Activated CD8-positive, alpha-beta memory T cell treated with anti-CD3 and anti-CD28 coated beads for 24 hours (primary cell): ENCODE data around the gene RPS18.

Experiments used
- DNase-seq: peaks from one replicate; pipeline ENCODE4 v3.0.0-alpha.2; 2020

RPS18 gene

GRCh38 chr6:33292996-33293682 lies 21.3 kb downstream of the RPS18 start:
- DNase-seq = no peak

- no peak for DNase-seq
These were observed 22.4 kb downstream of the RPS18 start for GRCh38 chr6:33294086-33294823.

- no peak for DNase-seq
These were observed 23.9 kb downstream of the RPS18 start for GRCh38 chr6:33295621-33296369.

GRCh38 chr6:33296797-33297405 lies 25.0 kb downstream of the RPS18 start:
- no peak for DNase-seq

- DNase-seq = no peak
These were observed 25.6 kb downstream of the RPS18 start for GRCh38 chr6:33297406-33297955.

GRCh38 chr6:33297956-33298772 lies 26.3 kb downstream of the RPS18 start:
- DNase-seq = peak; percentile 80

GRCh38 chr6:33298773-33299236 lies 26.9 kb downstream of the RPS18 start, which contains the start of gene RGL2:
Gene RGL2 (minus strand): TSS chr6:33298942. CDS start chr6:33298610, 332 bp downstream.
- DNase-seq = no peak

- peak; percentile 97 for DNase-seq
These were observed 27.5 kb downstream of the RPS18 start for GRCh38 chr6:33299237-33299944.

- no peak for DNase-seq
These were observed 30.0 kb downstream of the RPS18 start for GRCh38 chr6:33301877-33302276.

- no peak for DNase-seq
These were observed 32.3 kb downstream of the RPS18 start for GRCh38 chr6:33304216-33304615.

- no peak for DNase-seq
These were observed 33.2 kb downstream of the RPS18 start for GRCh38 chr6:33305052-33305451.

GRCh38 chr6:33306356-33306755 lies 34.5 kb downstream of the RPS18 start:
- DNase-seq = no peak

GRCh38 chr6:33312361-33313104 lies 40.7 kb downstream of the RPS18 start:
- DNase-seq = peak; percentile 83

GRCh38 chr6:33313105-33313708 lies 41.3 kb downstream of the RPS18 start:
- DNase-seq = peak; percentile 82

- peak; percentile 92 for DNase-seq
These were observed 42.0 kb downstream of the RPS18 start, which contains the start of gene TAPBP for GRCh38 chr6:33313709-33314514. Gene TAPBP (minus strand): TSS chr6:33314078. CDS start chr6:33314041, 37 bp downstream.

GRCh38 chr6:33314515-33314942 lies 42.7 kb downstream of the RPS18 start:
- peak; percentile 82 for DNase-seq

- DNase-seq = no peak
These were observed 43.3 kb downstream of the RPS18 start for GRCh38 chr6:33314943-33315792.
